Psoas muscle (tissue), 8 donors: ENCODE data around the gene MMP28. TPM values are rescaled to one million over a fixed set of nuclear protein-coding genes. Genes with fewer than 3 reads are reported as not detected.

Experiments
- ATAC-seq, 4 donors: fragments of 200-7000 bp; cut with Tn5 transposase; one replicate each; pipeline ENCODE4 v1.9.1; 2020; ENCODE audit warnings: moderate library complexity in 3 of 4, mild to moderate bottlenecking in 2 of 4
- DNase-seq, 2 donors: peaks; one replicate each; pipeline ENCODE4 v3.0.0-alpha.2; 2020
- H3K27ac ChIP-seq: fragments of 200-600 bp; one replicate; pipeline ENCODE4 v1.8.0; 2022
- H3K27me3 ChIP-seq, 3 donors: fragments of 200-600 bp in 1 of 3; one replicate each; pipeline versions ENCODE4 v1.6.1 to v1.8.0; 2013 to 2022; ENCODE audit warnings: low read length in 2 of 3, mild to moderate bottlenecking in 2 of 3, moderate library complexity in 1 of 3; ENCODE audit not compliant: insufficient read depth in 3 of 3
- H3K36me3 ChIP-seq, 2 donors: fragments of 200-600 bp in 1 of 2; one replicate each; pipeline versions ENCODE4 v1.6.1 to v1.8.0; 2013 to 2022; ENCODE audit warnings: low read depth in 1 of 2, mild to moderate bottlenecking in 1 of 2, moderate library complexity in 1 of 2; ENCODE audit not compliant: insufficient read depth in 1 of 2
- H3K4me1 ChIP-seq: fragments of 200-600 bp; one replicate; pipeline ENCODE4 v1.8.0; 2022
- H3K4me3 ChIP-seq: fragments of 200-600 bp; one replicate; pipeline ENCODE4 v1.8.0; 2022; ENCODE audit warnings: mild to moderate bottlenecking
- H3K9me3 ChIP-seq: fragments of 200-600 bp; one replicate; pipeline ENCODE4 v1.8.0; 2022
- WGBS, 3 donors: extraction: QIAGEN DNeasy Blood & Tissue Kit; methylation state at CpG; one replicate each; pipeline versions ENCODE4 v1.1.6 to v1.1.7; 2013; 5-methylcytosine and 5-hydroxymethylcytosine counted together
- intact Hi-C, 2 donors: fragments of 100-400 bp; cut with DNase I; formaldehyde crosslinking; loops; one replicate each; pipeline versions ENCODE4 v1.11.0 to v1.14.2; 2022
- polyA plus RNA-seq, 3 donors: library from polyadenylated mRNA; stranded (reverse); fragments of 200-250 nt; gene quantifications; one replicate each; pipeline ENCODE4 v1.2.3, GENCODE V29; 2013
- total RNA-seq, 4 donors: library from RNA; stranded (reverse); fragmentation: NEBNext Ultra II Directional in 2 of 4; extraction: Animal tissue kit (Norgen Biotek cat#: 25700) in 2 of 4; gene quantifications; one replicate each; pipeline versions ENCODE4 v1.2.1 to v1.2.4, GENCODE V29; 2021 to 2023
- TF ChIP-seq, protein P1 (sequence below): fragments of 200-600 bp; IDR thresholded peaks from one replicate; pipeline ENCODE4 v1.8.0; 2022; ENCODE audit warnings: antibody characterized with exemption
- donor health status: healthy with polysubstance abuse.
- donor health status: DM: no; HTN: no; CAD: no; lungs with moderate emphysema.
- donor health status: Bipolar disorder and iron deficiency.
- donor health status: healthy.
- donor health status: DM: yes; HTN: yes; CAD: no.
- donor health status: DM: no; HTN: no; CAD: no.
- donor health status: DM: no; HTN: no; CAD: no.
- donor health status: DM: yes; HTN: yes; CAD: no.

MMP28 gene
- total and polyA plus RNA-seq, 7 donors = 0.61 to 5.5 (median 1.7) TPM

DNA sequence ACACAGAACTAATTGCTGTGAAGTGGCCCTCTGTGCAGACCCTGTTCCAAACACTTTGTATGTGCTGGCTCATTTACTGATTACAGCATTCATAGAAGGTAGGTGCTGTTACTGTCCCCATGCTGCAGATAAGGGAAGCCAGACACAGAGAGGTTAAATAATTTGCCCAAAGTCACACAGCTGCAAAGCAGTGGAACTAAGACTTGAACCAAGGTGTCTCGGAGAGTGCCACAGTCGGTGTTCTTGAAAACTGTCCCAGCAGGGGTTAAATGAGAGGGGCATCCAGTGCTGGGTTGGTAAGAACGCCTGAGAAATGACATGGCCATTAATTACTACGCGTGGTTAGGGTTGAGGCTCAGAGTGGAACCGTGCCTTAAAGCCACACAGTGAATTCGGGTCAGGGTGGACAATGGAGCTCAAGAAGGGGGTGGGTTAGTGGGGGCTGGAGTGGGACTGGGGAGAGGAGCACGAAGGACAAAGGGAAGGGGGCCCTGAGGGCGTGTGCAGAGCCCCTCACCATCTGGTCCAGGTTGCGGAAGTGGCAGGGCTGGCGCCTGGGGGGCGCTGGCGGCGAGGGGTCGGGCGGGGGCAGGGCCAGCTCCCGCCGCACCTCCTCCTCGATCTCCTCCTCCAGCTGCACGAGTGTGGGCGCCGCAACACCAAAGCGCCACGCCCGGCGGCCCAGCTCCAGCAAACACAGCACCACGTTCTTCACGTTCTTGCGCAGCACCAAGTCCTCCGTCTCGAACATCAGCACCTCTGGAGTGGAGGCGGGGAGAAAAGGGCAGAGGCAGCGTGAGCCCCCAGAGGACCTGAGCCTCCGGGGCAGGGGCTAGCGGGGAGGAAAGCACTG is 45.7 kb downstream of the MMP28 start:
- H3K27me3 ChIP-seq = peaks cover 0 to 13% (median 4%) of the 10 kb centered on the region in 3 donors
- 10 to 16% (median 13%) methylated on average over 25 to 35 of the region's 35 CpGs for WGBS, 3 donors
- DNase-seq = no peak
- H3K27ac ChIP-seq = no peak overlapping the region
- TF ChIP-seq, protein P1, sequence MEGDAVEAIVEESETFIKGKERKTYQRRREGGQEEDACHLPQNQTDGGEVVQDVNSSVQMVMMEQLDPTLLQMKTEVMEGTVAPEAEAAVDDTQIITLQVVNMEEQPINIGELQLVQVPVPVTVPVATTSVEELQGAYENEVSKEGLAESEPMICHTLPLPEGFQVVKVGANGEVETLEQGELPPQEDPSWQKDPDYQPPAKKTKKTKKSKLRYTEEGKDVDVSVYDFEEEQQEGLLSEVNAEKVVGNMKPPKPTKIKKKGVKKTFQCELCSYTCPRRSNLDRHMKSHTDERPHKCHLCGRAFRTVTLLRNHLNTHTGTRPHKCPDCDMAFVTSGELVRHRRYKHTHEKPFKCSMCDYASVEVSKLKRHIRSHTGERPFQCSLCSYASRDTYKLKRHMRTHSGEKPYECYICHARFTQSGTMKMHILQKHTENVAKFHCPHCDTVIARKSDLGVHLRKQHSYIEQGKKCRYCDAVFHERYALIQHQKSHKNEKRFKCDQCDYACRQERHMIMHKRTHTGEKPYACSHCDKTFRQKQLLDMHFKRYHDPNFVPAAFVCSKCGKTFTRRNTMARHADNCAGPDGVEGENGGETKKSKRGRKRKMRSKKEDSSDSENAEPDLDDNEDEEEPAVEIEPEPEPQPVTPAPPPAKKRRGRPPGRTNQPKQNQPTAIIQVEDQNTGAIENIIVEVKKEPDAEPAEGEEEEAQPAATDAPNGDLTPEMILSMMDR = no peak
- H3K9me3 ChIP-seq = no peaks in the 10 kb centered on the region
- no peaks in the 10 kb centered on the region for H3K36me3 ChIP-seq
- H3K4me1 ChIP-seq = no peaks in the 10 kb centered on the region
- no peak overlapping the region for H3K4me3 ChIP-seq
- no peak for ATAC-seq
- intact Hi-C loops = loop anchor here (2.0 to 10.0 kb wide), 2 partner anchors 137 to 435 kb away; no protein-coding TSS in a partner anchor

DNA sequence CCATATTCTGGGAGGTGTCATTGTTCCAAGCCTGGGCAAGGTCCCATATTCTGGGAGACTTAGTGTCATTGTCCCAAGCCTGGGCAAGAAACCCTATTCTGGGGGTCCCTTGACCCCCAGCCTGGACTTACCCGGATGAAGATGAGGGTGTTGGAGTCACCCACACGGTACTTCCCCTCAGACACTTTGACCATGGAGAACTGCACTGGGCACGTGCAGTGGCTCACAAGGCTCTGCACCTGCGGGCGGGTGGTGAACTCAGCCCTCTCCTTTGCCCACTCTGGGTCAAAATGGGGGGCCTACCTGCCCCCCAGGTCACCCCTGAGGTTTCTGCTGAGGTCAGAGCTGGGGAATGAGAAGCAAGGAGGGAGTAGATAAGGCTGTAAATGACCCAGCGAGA is 46.5 kb downstream of the MMP28 start:
- Histone ChIP-seq H3K4me3 (no peak overlapping the region), H3K4me1 (no peaks in the 10 kb centered on the region), H3K27ac (no peak overlapping the region), H3K36me3 (no peaks in the 10 kb centered on the region), H3K9me3 (no peaks in the 10 kb centered on the region), H3K27me3 (peaks cover 0 to 13% (median 4%) of the 10 kb centered on the region in 3 donors)
- TF ChIP-seq, protein P1 = no peak
- intact Hi-C loops = loop anchor here (2.0 to 10.0 kb wide), 2 partner anchors 136 to 434 kb away; no protein-coding TSS in a partner anchor
- 69 to 73% (median 70%) methylated on average over 6 of the region's 6 CpGs for WGBS, 3 donors
- no peak for DNase-seq
- no peak for ATAC-seq

DNA sequence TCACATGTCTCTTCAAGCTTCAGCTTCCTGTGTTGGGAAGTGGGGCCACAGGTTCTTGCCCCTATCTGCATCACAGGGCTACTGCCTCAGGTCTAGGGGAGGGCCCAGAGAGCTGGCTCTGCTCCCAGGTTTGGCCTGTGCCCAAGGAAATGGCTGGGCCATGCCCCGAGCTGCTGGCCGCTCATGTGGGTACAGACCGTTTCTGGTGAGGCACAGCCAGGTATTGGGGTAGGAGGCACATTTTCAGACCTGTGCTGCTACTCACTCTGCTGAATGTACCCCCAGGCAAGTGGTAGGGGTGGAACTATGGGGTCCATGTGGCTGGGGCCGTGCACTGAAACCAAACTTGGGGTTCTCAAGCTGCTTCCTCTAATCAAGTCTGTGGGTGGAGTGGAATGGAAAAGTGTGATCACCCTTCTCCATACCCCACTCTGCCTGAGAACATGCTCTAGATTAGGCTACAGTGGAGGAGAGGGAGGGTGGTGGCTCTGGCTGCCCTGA is 47.0 kb downstream of the MMP28 start:
- TF ChIP-seq, protein P1 = no peak
- Histone ChIP-seq H3K27me3 (peaks cover 0 to 16% (median 4%) of the 10 kb centered on the region in 3 donors), H3K9me3 (no peaks in the 10 kb centered on the region), H3K27ac (no peak overlapping the region), H3K4me1 (no peaks in the 10 kb centered on the region), H3K36me3 (no peaks in the 10 kb centered on the region), H3K4me3 (no peak overlapping the region)
- intact Hi-C loops = loop anchor here (2.0 to 10.0 kb wide), 2 partner anchors 136 to 434 kb away; no protein-coding TSS in a partner anchor
- peak; percentile 21 to 52 (median 34) for ATAC-seq
- 18 to 31% (median 22%) methylated on average over 4 of the region's 4 CpGs for WGBS, 3 donors
- DNase-seq = peak in 1 of 2 donors; percentile 61

DNA sequence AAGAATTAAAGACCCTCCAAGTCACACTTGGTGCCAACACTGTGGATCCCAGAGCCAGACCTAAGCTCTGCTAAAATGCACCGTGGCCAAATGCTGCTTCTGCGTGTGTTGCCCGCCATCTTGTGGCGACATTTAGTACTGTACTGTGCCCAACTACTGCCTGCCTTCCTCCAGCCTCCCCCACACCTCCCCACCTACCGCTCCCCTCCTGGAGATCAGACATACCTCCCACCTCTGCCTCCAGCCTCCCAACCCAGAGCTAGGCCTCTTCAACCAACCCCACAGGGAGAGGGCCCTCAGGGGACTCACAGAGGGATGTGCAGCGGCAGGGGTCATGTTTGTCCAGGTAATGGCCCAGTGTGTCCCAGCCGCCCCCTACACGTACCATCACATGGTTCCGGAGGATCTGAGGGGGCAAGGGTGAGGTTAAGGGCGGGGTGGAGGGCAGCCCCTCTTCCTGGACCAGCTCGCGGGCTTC is 47.9 kb downstream of the MMP28 start:
- Histone ChIP-seq H3K36me3 (no peaks in the 10 kb centered on the region), H3K9me3 (no peaks in the 10 kb centered on the region), H3K4me1 (no peaks in the 10 kb centered on the region), H3K4me3 (no peak overlapping the region), H3K27ac (no peak overlapping the region), H3K27me3 (peaks cover 0 to 16% (median 4%) of the 10 kb centered on the region in 3 donors)
- TF ChIP-seq, protein P1 = peak; percentile 94
- 26 to 30% (median 28%) methylated on average over 12 of the region's 12 CpGs for WGBS, 3 donors
- ATAC-seq (peak; percentile 86 to 93 (median 89)), DNase-seq (peak; percentile 67 to 84)
- intact Hi-C loops = loop anchor here (1.0 to 10.0 kb wide), 3 partner anchors 134 to 433 kb away; no protein-coding TSS in a partner anchor
